AG09309 (cell line): ENCODE measurements around the gene YIPF3.
A peak's percentile ranks its signal among the peaks of the same experiment; 100 is the strongest.

Experiments used
- DNase-seq: peaks from one replicate; pipeline ENCODE4 v3.0.0-alpha.2; 2010; ENCODE audit warnings: low read depth
- H3K4me3 ChIP-seq: 2 replicates; pipeline ENCODE4 v1.5.1; 2011; ENCODE audit warnings: mild to moderate bottlenecking, low read depth, low read length, moderate library complexity; ENCODE audit not compliant: control insufficient read depth
- CTCF ChIP-seq: IDR thresholded peaks from 2 replicates; pipeline ENCODE4 v1.5.1; 2011; ENCODE audit warnings: mild to moderate bottlenecking, low read depth, low read length, inconsistent platforms; ENCODE audit not compliant: insufficient read depth, control insufficient read depth; ENCODE audit errors: missing control alignments

YIPF3 gene

DNA sequence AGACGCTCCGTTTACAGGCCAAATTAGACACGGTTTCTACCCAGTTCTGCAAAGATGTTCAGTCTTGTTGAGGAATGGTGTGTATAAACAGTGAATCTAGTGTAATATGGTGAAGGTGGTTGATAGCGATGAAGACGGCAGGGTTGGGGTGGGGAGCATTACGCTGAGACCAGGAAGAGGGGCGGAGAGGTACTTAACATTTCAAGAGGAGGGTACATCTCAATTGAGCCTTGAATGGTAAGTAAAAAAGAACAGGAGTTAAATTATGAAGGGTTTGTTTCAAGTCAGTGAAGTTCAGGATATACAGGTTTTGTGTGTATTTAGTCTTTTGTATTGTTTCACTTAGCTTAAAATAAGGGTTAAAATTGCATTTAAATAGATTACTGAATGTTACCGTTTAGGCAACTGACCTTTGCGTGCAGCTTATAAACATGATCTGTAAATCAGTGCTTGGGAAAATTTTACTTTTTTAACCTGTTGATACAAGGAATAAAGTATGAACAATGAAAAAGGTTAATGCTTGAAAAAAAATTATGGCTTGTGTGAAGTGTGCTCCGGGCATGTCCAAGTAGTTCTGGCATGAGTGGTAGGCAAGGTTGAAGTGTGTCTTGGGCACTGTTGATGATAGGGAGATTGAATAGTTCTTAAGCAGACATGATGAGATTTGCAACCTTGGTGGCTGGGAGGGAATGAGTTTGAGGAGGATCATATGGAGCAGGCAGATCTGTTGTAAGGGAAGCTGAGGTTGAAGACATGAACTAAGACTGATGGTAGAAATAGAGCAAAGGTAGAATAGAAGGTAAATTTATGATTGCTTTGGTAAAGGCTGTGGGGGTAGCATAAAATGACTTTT is 1.0 kb upstream of the YIPF3 start:
- DNase-seq = no peak
- no peak for TF ChIP-seq CTCF

DNA sequence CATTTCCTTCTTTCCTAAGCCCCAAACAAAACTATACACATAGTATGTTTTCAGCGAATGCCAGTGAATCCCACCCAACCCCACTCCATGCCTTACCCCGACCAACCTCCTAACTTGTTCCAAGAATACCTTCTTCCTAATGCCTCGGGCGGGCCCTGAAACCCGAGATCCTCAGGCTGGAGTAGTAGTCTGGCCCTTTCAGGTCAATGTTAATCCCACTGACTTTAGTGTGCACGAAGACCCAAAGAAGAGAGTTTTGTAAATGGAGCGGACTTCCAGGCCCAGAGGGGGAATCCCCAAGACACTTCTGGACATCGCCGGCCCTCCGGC is 394 bp downstream of the YIPF3 start:
- H3K4me3 ChIP-seq = peak overlapping the region; percentile 99
- DNase-seq = no peak
- TF ChIP-seq CTCF = no peak

More for the DNA sequence above, 1.0 kb upstream of the YIPF3 start:
- H3K4me3 ChIP-seq = peak overlapping the region; percentile 99

DNA sequence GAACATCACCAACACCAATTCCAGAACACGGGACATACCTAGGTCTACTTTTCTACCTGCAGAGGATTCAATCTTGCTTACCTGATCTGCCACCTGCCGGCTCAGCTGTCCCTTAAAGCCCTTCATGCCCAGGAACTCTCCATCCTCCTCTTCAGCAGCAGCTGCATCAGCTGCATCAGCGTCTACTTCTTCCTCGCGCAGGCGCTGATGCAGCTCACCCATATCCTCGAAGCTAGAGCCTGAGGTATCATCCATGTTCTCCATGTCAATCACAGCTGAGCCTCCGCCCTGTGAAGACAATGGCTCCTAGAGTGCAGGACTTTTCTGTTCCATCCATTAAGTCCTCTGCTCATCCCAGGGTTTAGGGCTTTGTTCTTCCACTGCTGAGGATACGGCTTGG is 918 bp downstream of the YIPF3 start:
- H3K4me3 ChIP-seq = peak overlapping the region; percentile 99
- no peak for DNase-seq
- TF ChIP-seq CTCF = no peak

DNA sequence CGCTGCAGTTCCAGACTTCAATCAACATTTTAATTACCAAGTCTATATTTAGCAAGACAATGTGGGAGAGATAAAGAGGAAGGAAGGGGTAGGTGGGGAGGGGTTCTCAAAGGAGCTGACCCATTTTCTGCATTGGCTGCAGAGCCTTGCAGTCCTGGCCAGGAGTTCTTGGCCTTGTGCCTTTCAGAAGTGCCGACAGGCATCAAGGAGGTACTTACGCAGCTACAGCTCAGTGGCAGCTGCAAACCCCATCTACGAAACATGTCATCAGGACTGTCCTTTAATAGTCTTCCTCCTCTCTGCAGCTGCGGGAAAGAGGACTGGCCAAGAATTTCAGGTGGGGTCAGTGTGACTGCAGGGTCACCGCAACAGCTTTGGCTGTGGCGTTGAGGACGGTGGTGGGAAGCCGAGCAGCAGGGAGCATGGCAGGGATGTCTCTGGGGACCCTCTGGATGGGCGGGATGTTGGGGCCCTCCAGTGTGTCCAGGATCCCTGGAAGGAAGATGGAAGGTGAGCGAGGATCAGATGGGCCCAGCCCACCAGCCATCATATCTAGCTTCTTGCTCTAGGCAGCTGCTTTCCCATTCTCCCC is 4.8 kb downstream of the YIPF3 start:
- TF ChIP-seq CTCF = no peak
- H3K4me3 ChIP-seq = no peak overlapping the region
- no peak for DNase-seq

GRCh38 chr6:43510827-43511163 is 5.9 kb downstream of the YIPF3 start:
- no peak overlapping the region; the same call in 1 of the 2 replicates for H3K4me3 ChIP-seq
- no peak for DNase-seq
- no peak for TF ChIP-seq CTCF

- peak within 1 kb of the TSS; percentile 47 for H3K4me3 ChIP-seq
- DNase-seq = no peak
- no peak for TF ChIP-seq CTCF
Measured at GRCh38 chr6:43509984-43510826, 6.5 kb downstream of the YIPF3 start, which contains the start of gene LRRC73. TSS of gene LRRC73 (minus strand) at chr6:43510346. CDS start at chr6:43509785, 561 bp downstream.
